Ovary (tissue), 3 donors: Measurements from ENCODE around the gene VCL.

Experiments used
- CTCF ChIP-seq, 3 donors: fragments of 450-650 bp in 2 of 3; fragments of 200-600 bp in 1 of 3; IDR thresholded peaks; one replicate each; pipeline versions ENCODE4 v1.5.1 to v1.8.0; 2016 to 2022; ENCODE audit warnings: antibody characterized with exemption in 3 of 3, mild to moderate bottlenecking in 1 of 3
- POLR2A ChIP-seq: fragments of 450-650 bp; IDR thresholded peaks from one replicate; pipeline ENCODE4 v1.6.1; 2017; ENCODE audit warnings: antibody characterized with exemption, mild to moderate bottlenecking, moderate library complexity
- donor health status: DM: no; HTN: no; CAD: no.

- TF ChIP-seq CTCF (IDR thresholded peaks at IDR 0.05) (no peak), POLR2A (no peak)
Measured at GRCh38 chr10:73968098-73968521, 29.8 kb upstream of the VCL start.
